Stimulated activated CD4-positive, alpha-beta T cell treated with anti-CD3 and anti-CD28 coated beads, TNF-alpha, amount 100 ng/mL, for 1 hour (primary cell): Measurements from ENCODE around the gene RUSC2.
"Not testable (repeated sequence)": the region's sequence is repeated elsewhere in the genome, so short reads cannot be mapped to it uniquely, and the experiment has no call there.

Experiments used
- DNase-seq, 3 donors: peaks; one replicate each; pipeline ENCODE4 v3.0.0-alpha.2; 2020; ENCODE audit warnings: low read depth in 3 of 3, low spot score in 1 of 3

RUSC2 gene

DNA sequence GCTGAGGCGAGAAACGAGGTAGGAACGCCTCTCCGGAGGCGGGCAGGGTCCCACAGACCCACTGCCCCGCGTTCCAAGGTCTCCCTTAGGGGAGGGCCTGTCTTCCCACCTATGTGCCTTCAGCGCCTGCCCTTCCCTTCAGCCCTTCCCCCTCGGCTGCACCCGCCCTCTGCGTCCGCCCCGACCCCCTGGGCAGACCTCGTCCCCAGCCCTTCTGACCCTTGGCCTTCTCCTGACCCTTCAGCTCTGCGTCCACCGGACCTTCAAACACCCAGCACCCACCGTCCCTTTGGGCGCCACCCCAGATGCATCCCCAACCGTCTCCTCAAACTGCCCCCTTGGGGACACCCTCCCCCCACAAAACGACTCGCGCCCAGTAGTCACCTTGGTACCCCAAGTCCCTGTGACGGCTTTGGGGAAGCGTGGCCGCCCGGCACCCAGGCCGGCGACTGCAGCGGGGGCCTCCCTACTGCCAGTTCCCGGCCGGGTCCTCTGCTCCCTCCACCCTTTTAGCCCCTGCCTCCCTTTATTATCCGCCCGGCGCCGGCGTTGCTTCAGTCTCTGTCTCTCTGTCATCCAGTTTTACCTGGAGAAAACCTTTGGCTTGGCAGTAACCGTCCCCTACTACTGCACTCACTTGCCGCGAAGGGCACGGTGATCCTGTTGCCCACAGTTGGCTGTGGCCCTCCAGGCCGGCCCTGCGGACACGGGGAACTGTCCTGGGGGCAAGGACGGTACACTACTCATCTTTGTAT, 421 bp downstream of the RUSC2 start:
- DNase-seq: no peak

GRCh38 chr9:35490910-35491465, 1.1 kb downstream of the RUSC2 start:
- no peak for DNase-seq

- not testable (repeated sequence) for DNase-seq
Measured at GRCh38 chr9:35493119-35493518, 3.2 kb downstream of the RUSC2 start.

DNA sequence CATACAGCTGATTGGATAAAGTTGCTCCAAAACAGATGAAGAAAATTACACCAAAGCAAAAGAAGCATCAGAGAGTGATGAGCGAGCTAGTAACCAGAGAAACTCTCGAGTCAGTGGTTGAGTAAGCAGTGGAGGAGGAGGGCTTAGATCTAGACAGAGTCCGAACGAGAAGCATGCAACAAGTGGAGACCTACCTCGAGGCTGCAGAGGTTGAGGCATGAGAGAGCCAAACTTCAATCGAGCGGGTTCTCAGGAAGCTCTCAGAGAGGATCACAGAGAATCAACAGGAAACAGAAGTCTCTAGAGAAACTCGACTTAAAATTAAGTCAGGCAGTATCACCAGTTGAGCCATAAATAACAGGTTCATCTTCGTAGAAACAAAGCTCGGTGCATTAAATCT, 6.1 kb downstream of the RUSC2 start:
- DNase-seq: no peak

GRCh38 chr9:35498245-35498644, 8.3 kb downstream of the RUSC2 start:
- not testable (repeated sequence) for DNase-seq

- no peak for DNase-seq
Measured at GRCh38 chr9:35499029-35499700, 9.3 kb downstream of the RUSC2 start.

DNA sequence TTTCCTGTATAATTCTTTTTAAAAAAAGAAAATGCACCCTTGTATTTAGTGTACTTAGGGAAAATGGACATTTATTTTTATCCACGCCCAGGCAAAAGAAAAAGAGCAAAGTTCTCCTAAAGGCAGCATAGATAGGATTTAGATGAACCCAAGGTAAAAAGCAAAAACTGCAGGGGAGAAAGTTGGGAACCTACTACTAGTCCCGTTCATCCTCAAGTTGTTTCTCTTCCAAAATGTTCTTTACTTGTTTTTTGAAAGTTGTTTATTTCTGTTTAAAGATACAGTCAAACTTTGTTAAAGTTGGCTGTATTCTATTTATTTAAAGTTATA, 9.8 kb downstream of the RUSC2 start:
- DNase-seq: no peak

GRCh38 chr9:35500130-35500748, 10.3 kb downstream of the RUSC2 start:
- DNase-seq: no peak

DNA sequence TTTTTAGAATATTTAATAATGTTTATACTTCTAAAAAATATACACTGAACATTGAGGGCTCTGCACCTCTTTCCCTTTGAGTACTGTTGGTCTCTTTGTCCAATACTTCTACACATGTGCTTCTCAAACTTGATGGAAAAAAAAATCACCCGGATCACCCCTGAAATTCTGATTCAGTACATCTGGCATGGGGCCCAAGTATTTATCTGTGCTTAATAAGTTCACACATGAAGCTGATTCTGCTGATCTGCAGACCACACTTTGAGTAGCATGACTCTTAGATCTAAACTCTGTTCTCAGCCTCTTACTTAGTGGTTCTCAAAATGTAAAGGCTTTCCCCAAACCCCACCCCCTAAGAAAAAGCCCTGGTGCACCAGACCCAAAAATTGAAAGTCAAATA, 12.0 kb downstream of the RUSC2 start:
- DNase-seq: no peak

DNA sequence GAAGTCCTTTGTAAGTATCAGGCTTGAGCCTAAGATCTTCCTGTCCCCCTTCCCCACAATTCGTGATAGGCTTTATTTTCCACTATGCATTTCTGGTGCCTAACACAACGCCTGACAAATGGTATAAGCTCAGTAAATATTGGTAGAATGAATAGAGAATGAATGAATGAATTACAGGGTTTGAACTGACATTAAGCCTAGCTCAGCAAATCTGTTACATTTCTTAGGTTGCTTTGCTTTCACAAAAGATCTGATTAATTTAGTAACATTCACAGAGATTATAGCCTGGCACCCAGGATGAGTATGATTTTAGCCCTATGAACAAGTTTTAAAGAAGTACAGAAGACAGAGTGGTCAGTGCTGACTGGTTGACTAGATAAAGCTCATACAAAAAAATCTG, 16.4 kb downstream of the RUSC2 start:
- no peak for DNase-seq

DNA sequence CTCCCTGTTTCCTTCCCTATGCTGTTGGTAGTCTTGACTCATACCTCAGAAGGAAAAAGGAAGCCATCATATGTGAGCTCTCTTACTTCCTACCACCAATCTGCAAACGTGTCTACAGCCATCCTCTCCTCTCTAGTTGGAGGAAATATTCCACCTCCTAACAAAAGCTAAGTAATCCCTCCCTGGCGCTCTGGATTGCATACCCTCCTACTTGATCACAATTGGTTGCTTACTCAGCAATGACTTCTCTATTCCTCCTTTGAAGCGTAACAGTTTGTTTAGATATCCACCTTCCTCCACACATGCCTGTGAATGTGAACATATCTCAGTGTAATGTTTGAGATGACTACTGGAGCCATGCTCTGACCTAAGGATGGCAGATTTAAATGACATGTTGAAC, 18.2 kb downstream of the RUSC2 start:
- DNase-seq: no peak

DNA sequence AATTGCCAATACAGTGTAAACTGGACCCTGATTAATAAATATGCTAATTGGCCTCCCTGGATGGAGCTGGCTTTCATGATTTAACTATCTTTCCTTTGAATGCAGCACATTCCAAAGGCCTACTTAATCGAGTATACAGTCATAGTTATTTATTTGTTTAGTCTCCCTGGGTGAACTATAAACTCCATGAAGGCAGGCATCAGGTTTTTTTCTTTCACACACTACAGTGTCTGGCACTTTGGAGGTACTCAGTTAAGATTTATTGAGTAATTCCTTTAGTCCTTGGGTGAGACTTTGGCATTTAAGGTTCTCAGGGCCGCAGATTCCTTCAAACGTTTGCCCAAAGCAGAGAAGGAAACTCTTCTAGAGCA, 20.5 kb downstream of the RUSC2 start:
- DNase-seq: no peak

GRCh38 chr9:35510754-35511428, 21.0 kb downstream of the RUSC2 start:
- DNase-seq: no peak

DNA sequence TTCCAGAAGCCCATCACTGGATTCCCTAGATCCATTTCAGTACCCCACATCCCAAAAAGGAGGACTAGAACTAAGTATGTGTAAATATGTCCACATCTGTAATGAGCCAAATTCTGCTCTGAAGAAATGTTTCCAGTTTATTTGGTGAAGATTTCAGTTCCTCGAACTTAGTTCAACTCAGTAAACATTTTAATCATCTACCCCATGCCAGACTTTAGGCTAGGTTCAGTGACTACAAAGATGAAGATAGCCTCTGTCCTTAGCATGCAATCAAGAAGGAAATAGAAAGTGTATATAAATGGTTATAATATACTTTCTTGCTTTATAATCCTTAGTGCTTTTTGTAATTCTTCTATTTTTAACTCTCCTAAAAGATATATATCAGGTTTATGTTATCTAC, 21.5 kb downstream of the RUSC2 start:
- DNase-seq: no peak

DNA sequence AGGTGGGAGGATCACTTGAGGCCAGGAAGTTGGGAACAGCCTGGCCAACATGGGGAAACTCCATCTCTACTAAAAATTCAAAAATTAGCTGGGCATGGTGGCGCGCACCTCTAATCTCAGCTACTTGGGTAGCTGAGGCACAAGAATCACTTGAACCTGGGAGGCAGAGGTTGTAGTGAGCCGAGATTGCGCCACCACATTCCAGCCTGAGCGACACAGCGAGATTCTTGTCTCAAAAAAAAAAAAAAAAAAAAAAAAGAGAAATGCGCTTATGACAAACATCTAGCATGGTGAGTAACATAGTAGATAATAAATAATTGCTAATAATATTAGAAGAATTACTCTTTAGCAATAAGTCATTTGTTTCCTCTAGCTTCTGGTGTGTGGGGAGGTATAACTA, 25.9 kb downstream of the RUSC2 start:
- DNase-seq: no peak

DNA sequence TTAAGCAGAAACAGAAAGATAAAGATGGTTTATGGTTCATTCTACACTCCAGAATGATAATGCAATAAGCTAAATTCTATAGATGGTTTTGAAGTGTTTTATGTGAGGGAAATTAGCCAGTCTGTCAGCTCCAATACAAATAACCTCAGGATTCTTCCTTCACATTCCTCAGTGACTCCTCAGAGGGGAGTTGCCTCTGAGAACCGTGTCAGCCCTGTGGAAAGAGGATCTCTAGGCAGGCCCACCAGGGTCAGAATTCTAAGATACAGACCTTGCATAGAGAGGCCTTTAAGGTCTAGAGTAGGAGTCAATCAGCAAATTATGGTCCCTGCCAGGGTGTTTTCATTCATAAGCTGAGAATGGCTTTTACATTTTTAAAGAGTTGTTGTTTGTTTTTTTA, 26.6 kb downstream of the RUSC2 start:
- DNase-seq: no peak

- DNase-seq: no peak
Measured at GRCh38 chr9:35517131-35517530, 27.2 kb downstream of the RUSC2 start.

DNA sequence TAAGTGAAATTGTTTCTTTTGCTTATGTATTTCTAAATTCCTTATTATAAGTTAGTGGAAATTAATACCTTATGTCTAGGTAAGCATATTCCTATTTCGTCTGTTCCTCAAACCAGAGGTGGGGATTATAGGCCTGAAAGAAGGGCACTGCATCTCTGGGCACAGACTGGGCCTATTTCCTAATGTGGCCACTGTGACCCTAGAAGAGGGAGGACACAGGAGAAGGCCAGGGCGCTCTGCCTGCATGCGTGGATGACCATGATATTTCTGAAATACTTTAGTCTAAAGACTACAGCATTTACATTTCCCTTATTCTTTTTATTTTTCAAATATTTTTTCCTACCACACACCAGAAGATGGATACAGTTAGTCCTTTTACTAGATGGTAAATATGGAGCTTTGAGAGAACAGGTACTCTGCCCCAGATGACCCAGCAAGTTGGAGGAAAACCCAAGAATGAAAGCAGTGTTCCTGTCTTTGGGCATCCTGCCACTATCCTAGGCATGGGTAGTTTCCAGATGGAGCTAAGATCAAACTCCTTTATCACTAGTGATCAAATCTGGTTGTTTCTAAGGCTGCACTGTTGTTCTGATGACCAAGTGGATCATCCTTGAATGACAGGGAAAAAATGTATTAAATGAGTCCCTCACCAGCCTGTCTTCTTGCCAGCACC, 27.8 kb downstream of the RUSC2 start:
- no peak for DNase-seq

DNA sequence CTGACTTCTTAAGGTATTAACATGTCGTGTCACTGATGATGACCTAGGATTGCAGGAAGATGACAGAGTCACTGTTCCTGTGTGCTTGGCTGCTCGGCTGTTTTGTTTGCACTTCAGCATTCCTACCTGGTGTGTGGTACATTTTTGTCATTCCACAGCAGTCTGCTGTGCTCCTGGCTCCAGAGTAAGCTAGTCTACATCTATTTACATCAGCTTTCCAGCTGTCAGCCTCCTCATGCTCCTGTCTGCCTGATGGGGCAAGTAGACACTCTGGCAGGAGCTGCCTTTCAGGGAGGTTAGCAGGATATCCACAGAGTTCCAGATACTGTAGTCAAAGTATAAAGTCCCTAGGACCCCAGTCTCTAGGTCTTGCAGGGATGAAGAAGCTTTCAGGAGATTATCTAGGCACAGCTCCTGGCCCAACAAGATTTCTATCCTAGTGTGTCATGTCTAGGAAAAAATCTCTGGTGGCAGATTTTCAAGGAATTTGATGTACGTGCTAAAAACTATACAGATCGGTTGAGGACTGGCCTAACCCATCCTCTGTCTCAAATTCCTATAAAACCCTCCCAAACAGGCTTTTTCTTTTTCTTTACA, 28.4 kb downstream of the RUSC2 start:
- no peak for DNase-seq

DNA sequence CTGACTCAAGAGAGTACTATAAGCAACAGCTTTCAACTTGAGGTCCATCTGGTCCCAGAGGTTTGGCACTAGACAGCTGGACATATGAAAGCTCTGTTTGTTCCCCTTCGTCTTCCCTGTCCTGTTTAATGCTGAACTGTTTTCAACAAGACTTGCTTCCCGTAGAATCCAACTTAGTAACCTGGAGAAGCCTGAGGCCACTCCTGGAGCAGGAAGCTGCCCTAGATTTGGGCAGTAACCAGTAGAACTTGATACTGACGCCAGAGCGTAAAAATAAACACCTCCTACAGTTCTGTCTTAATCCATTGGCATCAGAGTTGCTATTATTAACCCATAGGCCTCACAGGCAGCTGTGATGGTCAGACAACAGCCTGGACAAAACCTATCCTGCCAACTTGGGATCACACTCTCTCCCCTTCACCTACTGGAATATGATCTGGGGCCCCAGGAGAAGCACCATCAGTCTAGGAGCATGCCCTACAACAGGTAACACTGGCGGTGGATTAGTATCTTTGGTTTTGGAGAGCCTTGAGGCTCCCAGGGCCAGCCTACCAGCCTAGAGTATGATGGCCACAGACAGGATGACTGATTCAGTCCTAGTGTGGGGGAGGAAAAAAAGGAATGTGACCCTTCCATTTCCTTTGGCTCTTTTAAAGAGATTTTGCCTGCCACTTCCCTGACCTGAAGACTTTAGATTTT, 29.2 kb downstream of the RUSC2 start:
- no peak for DNase-seq
